A549 (cell line): ENCODE results near the gene TNFRSF13B. TPM values are rescaled to one million over a fixed set of nuclear protein-coding genes. Genes with fewer than 3 reads are reported as not detected.

Source experiments
- ATAC-seq, 2 experiments: fragments of 200-7000 bp in 1 of 2; fragments of >200 bp in 1 of 2; cut with Nextera tagmentation in 1 of 2; cut with Tn5 transposase in 1 of 2; 3 replicates each; pipeline versions ENCODE4 v1.8.0 to v1.9.1; 2018 to 2020; ENCODE audit warnings: mild to moderate bottlenecking in 1 of 2, moderate library complexity in 1 of 2
- CTCF ChIA-PET: fragments of 300-600 bp; sonication (Branson Sonifier 250); formaldehyde crosslinking; extraction: SDS; loops from one replicate; lab custom pipeline; 2021; ENCODE audit warnings: antibody characterized with exemption, inconsistent platforms; lab: Yijun Ruan, JAX
- POLR2A ChIA-PET: fragments of 350-600 bp; formaldehyde crosslinking; extraction: SDS; loops from one replicate; lab custom pipeline; 2021; ENCODE audit warnings: antibody characterized with exemption, inconsistent platforms; lab: Yijun Ruan, JAX
- DNase-seq, 2 experiments: peaks; one replicate each; pipeline versions ENCODE4 v3.0.0 to v3.0.0-alpha.2; 2011 to 2016; ENCODE audit warnings: low read depth in 1 of 2, low spot score in 1 of 2
- FAIRE-seq: peaks from 2 replicates; lab custom pipeline; 2011; peaks lifted over from hg19 to GRCh38; lab: Jason Lieb, UNC
- H3K27ac ChIP-seq, 2 experiments: fragments of >200 bp; sonication (Bioruptor Twin); formaldehyde crosslinking; 3 replicates each; pipeline ENCODE4 v1.5.1; 2016 to 2017
- H3K4me1 ChIP-seq: fragments of >200 bp; sonication (Bioruptor Twin); formaldehyde crosslinking; 3 replicates; pipeline ENCODE4 v1.6.1; 2016
- H3K4me2 ChIP-seq: fragments of >200 bp; sonication (Bioruptor Twin); formaldehyde crosslinking; 3 replicates; pipeline ENCODE4 v1.6.1; 2016
- H3K4me3 ChIP-seq: fragments of >200 bp; sonication (Bioruptor Twin); formaldehyde crosslinking; 3 replicates; pipeline ENCODE4 v1.5.1; 2016
- H3K9me3 ChIP-seq: fragments of >200 bp; sonication (Bioruptor Twin); formaldehyde crosslinking; 3 replicates; pipeline ENCODE4 v1.6.1; 2016
- BCL3 ChIP-seq: fragments of >200 bp; sonication (Bioruptor Twin); formaldehyde crosslinking; IDR thresholded peaks from 3 replicates; pipeline ENCODE4 v1.6.1; 2016
- CHD4 ChIP-seq: fragments of 200-600 bp; sonication (generic); IDR thresholded peaks from 2 replicates; pipeline ENCODE4 v1.6.1; 2016; ENCODE audit warnings: antibody characterized with exemption, mild to moderate bottlenecking, borderline replicate concordance
- CTCF ChIP-seq: fragments of >200 bp; sonication (Bioruptor Twin); formaldehyde crosslinking; IDR thresholded peaks from 3 replicates; pipeline ENCODE4 v1.5.1; 2016
- ELK1 ChIP-seq: fragments of 150-350 bp; IDR thresholded peaks from 2 replicates; pipeline ENCODE4 v1.6.1; 2014; ENCODE audit warnings: low read depth, mild to moderate bottlenecking, low read length
- EP300 ChIP-seq, 2 experiments: fragments of >200 bp; sonication (Bioruptor Twin); formaldehyde crosslinking; IDR thresholded peaks; 2 replicates in 1 of 2; 3 replicates in 1 of 2; pipeline ENCODE4 v1.6.1; 2016 to 2017
- ESRRA ChIP-seq: fragments of 150-350 bp; IDR thresholded peaks from 2 replicates; pipeline ENCODE4 v1.6.1; 2014; ENCODE audit warnings: mild to moderate bottlenecking, low read length, borderline replicate concordance
- FOSB ChIP-seq: fragments of 250-450 bp; sonication (Bioruptor Pico); IDR thresholded peaks from 2 replicates; pipeline ENCODE4 v1.5.0; 2020; ENCODE audit warnings: mild to moderate bottlenecking, moderate library complexity
- FOXS1 ChIP-seq: fragments of 250-450 bp; sonication (Bioruptor Pico); IDR thresholded peaks from 2 replicates; pipeline ENCODE4 v1.5.0; 2020; ENCODE audit warnings: mild to moderate bottlenecking, moderate library complexity
- GATA3 ChIP-seq: IDR thresholded peaks from 2 replicates; pipeline ENCODE4 v1.6.1; 2012; ENCODE audit warnings: borderline replicate concordance
- HEYL ChIP-seq: fragments of 250-450 bp; sonication (Bioruptor Pico); IDR thresholded peaks from 2 replicates; pipeline ENCODE4 v1.8.0; 2021; ENCODE audit warnings: mild to moderate bottlenecking, moderate library complexity
- HMGXB4 ChIP-seq: fragments of 250-450 bp; sonication (Bioruptor Pico); IDR thresholded peaks from 2 replicates; pipeline ENCODE4 v1.5.0; 2021; ENCODE audit warnings: mild to moderate bottlenecking, moderate library complexity, borderline replicate concordance
- HOXA7 ChIP-seq: fragments of 250-450 bp; sonication (Bioruptor Pico); IDR thresholded peaks from 2 replicates; pipeline ENCODE4 v1.5.0; 2020; ENCODE audit warnings: mild to moderate bottlenecking, moderate library complexity
- HOXB5 ChIP-seq: fragments of 250-450 bp; sonication (Bioruptor Pico); IDR thresholded peaks from 2 replicates; pipeline ENCODE4 v1.5.0; 2020; ENCODE audit warnings: mild to moderate bottlenecking, moderate library complexity
- JUNB ChIP-seq: fragments of >200 bp; sonication (Bioruptor Twin); formaldehyde crosslinking; IDR thresholded peaks from 2 replicates; pipeline ENCODE4 v1.6.1; 2016
- KDM1A ChIP-seq: fragments of 200-600 bp; sonication (generic); IDR thresholded peaks from 2 replicates; pipeline ENCODE4 v1.6.1; 2016; ENCODE audit warnings: low read depth, mild to moderate bottlenecking
- MAFK ChIP-seq: fragments of 450-650 bp; IDR thresholded peaks from 2 replicates; pipeline ENCODE4 v1.6.1; 2014; ENCODE audit not compliant: partially characterized antibody
- MAX ChIP-seq: IDR thresholded peaks from 2 replicates; pipeline ENCODE4 v1.6.1; 2012
- MYC ChIP-seq: IDR thresholded peaks from 2 replicates; pipeline ENCODE4 v1.6.1; 2012; ENCODE audit warnings: mild to moderate bottlenecking, inconsistent platforms, low read length, improper control_type of control experiment, borderline replicate concordance
- NR3C1 ChIP-seq: fragments of >200 bp; sonication (Bioruptor Twin); formaldehyde crosslinking; IDR thresholded peaks from 3 replicates; pipeline ENCODE4 v1.6.1; 2017
- PHF8 ChIP-seq: fragments of 200-600 bp; sonication (generic); IDR thresholded peaks from 2 replicates; pipeline ENCODE4 v1.6.1; 2016; ENCODE audit warnings: low read depth, mild to moderate bottlenecking, antibody characterized with exemption, moderate library complexity, borderline replicate concordance
- RARB ChIP-seq: fragments of 250-450 bp; sonication (Bioruptor Pico); IDR thresholded peaks from 2 replicates; pipeline ENCODE4 v1.8.0; 2021; ENCODE audit warnings: mild to moderate bottlenecking, moderate library complexity
- TFCP2L1 ChIP-seq: fragments of 250-450 bp; sonication (Bioruptor Pico); IDR thresholded peaks from 2 replicates; pipeline ENCODE4 v1.5.0; 2021; ENCODE audit warnings: mild to moderate bottlenecking
- TP53 ChIP-seq: fragments of 250-450 bp; sonication (Bioruptor Pico); IDR thresholded peaks from 2 replicates; pipeline ENCODE4 v1.5.0; 2021; ENCODE audit warnings: mild to moderate bottlenecking, moderate library complexity
- ZFP36 ChIP-seq: fragments of 450-650 bp; IDR thresholded peaks from 2 replicates; pipeline ENCODE4 v1.6.1; 2014; ENCODE audit warnings: borderline replicate concordance; ENCODE audit not compliant: partially characterized antibody
- WGBS: methylation state at CpG from one replicate; pipeline ENCODE4 v1.1.6; 2017; ENCODE audit errors: missing lambda C conversion rate; 5-methylcytosine and 5-hydroxymethylcytosine counted together
- polyA plus RNA-seq, 4 experiments: library from polyadenylated mRNA; depleted of rRNA in 3 of 4; stranded (reverse); fragments of >200 nt; fragmentation: RNase III in 1 of 4; extraction: RNeasy Plus Mini Kit Qiagen cat#74134 plus additional on column Dnase treatment in 1 of 4; gene quantifications; 2 replicates in 3 of 4; 3 replicates in 1 of 4; pipeline ENCODE4 v1.2.3, GENCODE V29; 2011 to 2017

The TNFRSF13B gene
- polyA plus RNA-seq, 2 of the 4 experiments (the other 2 are of a cell fraction) = not detected

GRCh38 chr17:16988749-16989229 is 16.9 kb upstream of the TNFRSF13B start:
- no peaks in the 10 kb centered on the region for H3K9me3 ChIP-seq
- FAIRE-seq (no peak), DNase-seq (no peak), ATAC-seq (no peak)
- TF ChIP-seq FOSB (CRISPR knock-in tag) (no peak), JUNB (no peak), ZFP36 (no peak), MAFK (peak; percentile 30)
- POLR2A ChIA-PET = no interaction called here
- no peak overlapping the region for H3K4me3 ChIP-seq
- WGBS = 87% methylated on average over 10 of the region's 10 CpGs
- peak overlapping the region; percentile 24; the same call in 2 of the 3 replicates for H3K4me2 ChIP-seq
- peaks cover 34% of the 10 kb centered on the region for H3K4me1 ChIP-seq
- H3K27ac ChIP-seq = peak overlapping the region in 1 of 2 experiments; percentile 60; a peak in 2 of 6 replicates
- CTCF ChIA-PET = interaction anchor here (1.0 to 6.8 kb wide), 3 partner anchors 10 to 153 kb away, joined by 3 to 55 read pairs (median 3); no protein-coding TSS in a partner anchor

- no peak overlapping the region for H3K4me3 ChIP-seq
- peak overlapping the region; percentile 24; the same call in 2 of the 3 replicates for H3K4me2 ChIP-seq
- H3K27ac ChIP-seq = peak overlapping the region in 1 of 2 experiments; percentile 60; a peak in 2 of 6 replicates
- WGBS = 58% methylated on average over 11 of the region's 11 CpGs
- no peak for TF ChIP-seq GATA3
- TF ChIP-seq HOXA7 (CRISPR knock-in tag) = no peak
- TF ChIP-seq ESRRA = no peak
- TF ChIP-seq CTCF = no peak
- no peak for TF ChIP-seq FOXS1
- TF ChIP-seq BCL3 = no peak
- TF ChIP-seq HEYL (CRISPR knock-in tag) = no peak
- no peak for TF ChIP-seq PHF8
- no peak for TF ChIP-seq MAX
- TF ChIP-seq RARB = no peak
- no peak for TF ChIP-seq EP300 (IDR thresholded peaks at IDR 0.05)
- no peak for TF ChIP-seq CHD4
- TF ChIP-seq KDM1A = no peak
- no peak for TF ChIP-seq ELK1
- no peak for TF ChIP-seq MYC
- TF ChIP-seq NR3C1 = no peak
- TF ChIP-seq HMGXB4 (CRISPR knock-in tag) = no peak
- TF ChIP-seq TFCP2L1 (CRISPR knock-in tag) = no peak
- no peak for TF ChIP-seq HOXB5 (CRISPR knock-in tag)
- no peak for TF ChIP-seq TP53 (CRISPR knock-in tag)
- ATAC-seq (peak; percentile 54 to 78; a peak in 5 of 6 replicates), DNase-seq (peak; percentile 59 to 74), FAIRE-seq (no peak)
- H3K4me1 ChIP-seq = peaks cover 34% of the 10 kb centered on the region
- no peaks in the 10 kb centered on the region for H3K9me3 ChIP-seq
- CTCF ChIA-PET = interaction anchor here (0.6 to 6.8 kb wide), 6 partner anchors 9 to 247 kb away, joined by 3 to 55 read pairs (median 3); no protein-coding TSS in a partner anchor
- POLR2A ChIA-PET = no interaction called here
Observed at GRCh38 chr17:16987830-16988601, 16.1 kb upstream of the TNFRSF13B start.
